ENCODE measurements around the gene TANC1. TPM values are rescaled to one million over a fixed set of nuclear protein-coding genes. Genes with fewer than 3 reads are reported as not detected.

TANC1 gene
- polyA plus RNA-seq, 1 donor: 22.6 TPM

- no peaks in the 10 kb centered on the region for H3K9me3 ChIP-seq (ENCODE audit: control insufficient read depth, low read depth, low read length)
- H3K27ac ChIP-seq (ENCODE audit: low read length): no peak overlapping the region
- no peaks in the 10 kb centered on the region for H3K4me1 ChIP-seq (ENCODE audit: control insufficient read depth, insufficient read depth, low read length)
- H3K36me3 ChIP-seq (ENCODE audit: control insufficient read depth, insufficient read depth, low read length): peaks cover 58% of the 10 kb centered on the region
- H3K27me3 ChIP-seq (ENCODE audit: control insufficient read depth, insufficient read depth, low read length): no peaks in the 10 kb centered on the region
- DNase-seq: peak in 1 of 2 donors; percentile 26
- WGBS (ENCODE audit: insufficient coverage, low lambda C conversion rate): no CpG with 5 or more reads among the region's 8 CpGs
- H3K4me3 ChIP-seq (ENCODE audit: low read length): no peak overlapping the region
Measured at GRCh38 chr2:159201360-159202063, 233.1 kb downstream of the TANC1 start.

- no peak overlapping the region for H3K27ac ChIP-seq (ENCODE audit: low read length)
- no CpG with 5 or more reads among the region's 4 CpGs for WGBS (ENCODE audit: insufficient coverage, low lambda C conversion rate)
- DNase-seq: peak; percentile 13 to 30
- peaks cover 47% of the 10 kb centered on the region for H3K36me3 ChIP-seq (ENCODE audit: control insufficient read depth, insufficient read depth, low read length)
- no peaks in the 10 kb centered on the region for H3K9me3 ChIP-seq (ENCODE audit: control insufficient read depth, low read depth, low read length)
- H3K27me3 ChIP-seq (ENCODE audit: control insufficient read depth, insufficient read depth, low read length): no peaks in the 10 kb centered on the region
- no peak overlapping the region for H3K4me3 ChIP-seq (ENCODE audit: low read length)
- no peaks in the 10 kb centered on the region for H3K4me1 ChIP-seq (ENCODE audit: control insufficient read depth, insufficient read depth, low read length)
Measured at GRCh38 chr2:159202568-159203071, 234.2 kb downstream of the TANC1 start.

GRCh38 chr2:159204381-159205144, 236.1 kb downstream of the TANC1 start:
- Histone ChIP-seq H3K4me3 (ENCODE audit: low read length) (no peak overlapping the region), H3K36me3 (ENCODE audit: control insufficient read depth, insufficient read depth, low read length) (peaks cover 35% of the 10 kb centered on the region), H3K9me3 (ENCODE audit: control insufficient read depth, low read depth, low read length) (no peaks in the 10 kb centered on the region), H3K4me1 (ENCODE audit: control insufficient read depth, insufficient read depth, low read length) (no peaks in the 10 kb centered on the region), H3K27ac (ENCODE audit: low read length) (no peak overlapping the region), H3K27me3 (ENCODE audit: control insufficient read depth, insufficient read depth, low read length) (no peaks in the 10 kb centered on the region)
- DNase-seq: no peak
- 100% methylated on average over 1 of the region's 15 CpGs for WGBS (ENCODE audit: insufficient coverage, low lambda C conversion rate)

- Histone ChIP-seq H3K36me3 (ENCODE audit: control insufficient read depth, insufficient read depth, low read length) (peaks cover 24% of the 10 kb centered on the region), H3K4me1 (ENCODE audit: control insufficient read depth, insufficient read depth, low read length) (no peaks in the 10 kb centered on the region), H3K27me3 (ENCODE audit: control insufficient read depth, insufficient read depth, low read length) (no peaks in the 10 kb centered on the region), H3K9me3 (ENCODE audit: control insufficient read depth, low read depth, low read length) (no peaks in the 10 kb centered on the region), H3K27ac (ENCODE audit: low read length) (no peak overlapping the region), H3K4me3 (ENCODE audit: low read length) (no peak overlapping the region)
- DNase-seq: no peak
- WGBS (ENCODE audit: insufficient coverage, low lambda C conversion rate): no CpG with 5 or more reads among the region's 6 CpGs
Measured at GRCh38 chr2:159206736-159207380, 238.4 kb downstream of the TANC1 start.

GRCh38 chr2:159208438-159208837, 240.0 kb downstream of the TANC1 start:
- WGBS (ENCODE audit: insufficient coverage, low lambda C conversion rate): no CpG with 5 or more reads among the region's 5 CpGs
- no peak overlapping the region for H3K27ac ChIP-seq (ENCODE audit: low read length)
- DNase-seq: no peak
- no peak overlapping the region for H3K4me3 ChIP-seq (ENCODE audit: low read length)
- H3K27me3 ChIP-seq (ENCODE audit: control insufficient read depth, insufficient read depth, low read length): no peaks in the 10 kb centered on the region
- peaks cover 20% of the 10 kb centered on the region for H3K36me3 ChIP-seq (ENCODE audit: control insufficient read depth, insufficient read depth, low read length)
- no peaks in the 10 kb centered on the region for H3K4me1 ChIP-seq (ENCODE audit: control insufficient read depth, insufficient read depth, low read length)
- H3K9me3 ChIP-seq (ENCODE audit: control insufficient read depth, low read depth, low read length): no peaks in the 10 kb centered on the region

GRCh38 chr2:159209341-159210306, 241.2 kb downstream of the TANC1 start:
- WGBS (ENCODE audit: insufficient coverage, low lambda C conversion rate): no CpG with 5 or more reads among the region's 15 CpGs
- Histone ChIP-seq H3K4me1 (ENCODE audit: control insufficient read depth, insufficient read depth, low read length) (no peaks in the 10 kb centered on the region), H3K27ac (ENCODE audit: low read length) (no peak overlapping the region), H3K4me3 (ENCODE audit: low read length) (no peak overlapping the region), H3K36me3 (ENCODE audit: control insufficient read depth, insufficient read depth, low read length) (peaks cover 23% of the 10 kb centered on the region), H3K9me3 (ENCODE audit: control insufficient read depth, low read depth, low read length) (no peaks in the 10 kb centered on the region), H3K27me3 (ENCODE audit: control insufficient read depth, insufficient read depth, low read length) (no peaks in the 10 kb centered on the region)
- no peak for DNase-seq

- peak; percentile 7 to 52 for DNase-seq
- no peak overlapping the region for H3K4me3 ChIP-seq (ENCODE audit: low read length)
- H3K27ac ChIP-seq (ENCODE audit: low read length): no peak overlapping the region
- no peaks in the 10 kb centered on the region for H3K9me3 ChIP-seq (ENCODE audit: control insufficient read depth, low read depth, low read length)
- no CpG with 5 or more reads among the region's 14 CpGs for WGBS (ENCODE audit: insufficient coverage, low lambda C conversion rate)
- no peaks in the 10 kb centered on the region for H3K4me1 ChIP-seq (ENCODE audit: control insufficient read depth, insufficient read depth, low read length)
- no peaks in the 10 kb centered on the region for H3K27me3 ChIP-seq (ENCODE audit: control insufficient read depth, insufficient read depth, low read length)
- peaks cover 24% of the 10 kb centered on the region for H3K36me3 ChIP-seq (ENCODE audit: control insufficient read depth, insufficient read depth, low read length)
Measured at GRCh38 chr2:159211447-159212396, 243.3 kb downstream of the TANC1 start.

GRCh38 chr2:159213296-159213695, 244.9 kb downstream of the TANC1 start:
- Histone ChIP-seq H3K4me3 (ENCODE audit: low read length) (no peak overlapping the region), H3K27me3 (ENCODE audit: control insufficient read depth, insufficient read depth, low read length) (no peaks in the 10 kb centered on the region), H3K36me3 (ENCODE audit: control insufficient read depth, insufficient read depth, low read length) (peaks cover 39% of the 10 kb centered on the region), H3K27ac (ENCODE audit: low read length) (no peak overlapping the region), H3K9me3 (ENCODE audit: control insufficient read depth, low read depth, low read length) (peaks cover 3% of the 10 kb centered on the region), H3K4me1 (ENCODE audit: control insufficient read depth, insufficient read depth, low read length) (no peaks in the 10 kb centered on the region)
- WGBS (ENCODE audit: insufficient coverage, low lambda C conversion rate): 100% methylated on average over 1 of the region's 5 CpGs
- no peak for DNase-seq

GRCh38 chr2:159214325-159214865, 246.0 kb downstream of the TANC1 start:
- Histone ChIP-seq H3K9me3 (ENCODE audit: control insufficient read depth, low read depth, low read length) (peaks cover 3% of the 10 kb centered on the region), H3K27ac (ENCODE audit: low read length) (no peak overlapping the region), H3K4me3 (ENCODE audit: low read length) (no peak overlapping the region), H3K4me1 (ENCODE audit: control insufficient read depth, insufficient read depth, low read length) (no peaks in the 10 kb centered on the region), H3K36me3 (ENCODE audit: control insufficient read depth, insufficient read depth, low read length) (peaks cover 43% of the 10 kb centered on the region), H3K27me3 (ENCODE audit: control insufficient read depth, insufficient read depth, low read length) (no peaks in the 10 kb centered on the region)
- WGBS (ENCODE audit: insufficient coverage, low lambda C conversion rate): no CpG with 5 or more reads among the region's 3 CpGs
- DNase-seq: no peak
